NK-92 (cell line): ENCODE data around the gene MED13.
"Not testable (repeated sequence)": the region's sequence is repeated elsewhere in the genome, so short reads cannot be mapped to it uniquely, and the experiment has no call there.

ENCODE experiments used
- DNase-seq: peaks from one replicate; lab custom pipeline; 2025; ENCODE audit not compliant: unreplicated experiment; lab: John Stamatoyannopoulos, UW

The MED13 gene

GRCh38 chr17:62089334-62089733 is 24.3 kb upstream of the MED13 start:
- no peak for DNase-seq

DNA sequence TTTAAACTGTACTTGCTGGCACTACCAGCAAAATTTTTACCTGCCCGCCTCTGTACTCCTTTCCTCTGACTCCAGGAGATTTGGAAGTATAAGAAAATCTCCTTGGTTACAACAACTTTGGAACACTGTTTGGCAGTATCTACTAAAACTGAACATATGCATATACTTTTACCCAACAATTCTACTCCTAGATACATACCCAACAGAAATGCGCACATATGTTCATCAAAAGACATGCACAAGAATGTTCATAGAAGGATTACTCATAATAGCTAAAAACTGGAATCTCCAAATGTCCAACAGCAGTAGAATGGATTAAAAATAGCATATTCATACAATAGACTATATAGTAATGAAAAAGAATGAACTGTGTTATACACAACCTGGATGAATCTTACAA is 21.7 kb upstream of the MED13 start:
- DNase-seq, result no peak

GRCh38 chr17:62085511-62086408 is 20.7 kb upstream of the MED13 start:
- no peak for DNase-seq

DNA sequence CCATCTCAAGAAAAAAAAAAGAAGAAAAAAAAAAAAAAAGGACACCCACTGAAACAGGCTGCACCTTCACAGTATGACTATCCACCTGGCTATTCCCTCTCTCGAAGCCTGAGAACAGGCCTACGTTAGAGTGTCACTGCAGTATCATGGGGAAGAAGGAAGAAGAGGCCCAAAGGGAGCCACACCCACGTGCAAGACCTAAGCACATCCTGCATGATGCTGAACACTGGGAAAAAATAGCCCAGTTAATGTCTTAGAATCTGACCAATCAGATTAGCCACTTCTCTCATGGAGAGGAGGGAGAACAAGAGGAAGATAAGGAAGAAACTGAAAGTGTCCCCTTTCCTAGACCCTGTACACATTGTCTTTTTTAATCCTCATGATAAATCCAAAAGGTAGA is 19.5 kb upstream of the MED13 start:
- DNase-seq, result no peak

DNA sequence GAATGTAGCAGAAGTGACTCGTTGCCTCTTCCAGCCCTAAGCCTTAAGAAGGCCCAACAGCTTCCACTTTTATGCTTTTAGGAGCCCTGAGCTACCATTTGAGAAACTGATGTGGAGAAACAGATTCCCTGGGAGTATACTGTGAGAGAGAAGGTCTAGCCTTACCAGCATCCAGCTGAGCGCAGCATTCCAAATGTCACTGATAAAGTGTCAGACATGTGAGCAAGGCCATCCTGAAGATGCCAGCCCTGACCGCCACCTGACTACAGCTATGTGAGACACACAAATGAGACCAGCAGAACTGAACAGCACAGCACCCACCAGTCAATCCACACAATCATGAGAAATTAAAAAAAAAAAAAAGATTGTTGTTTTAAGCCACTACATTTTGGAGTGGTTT is 18.6 kb upstream of the MED13 start:
- no peak for DNase-seq

GRCh38 chr17:62080647-62081046 is 15.6 kb upstream of the MED13 start:
- no peak for DNase-seq

DNA sequence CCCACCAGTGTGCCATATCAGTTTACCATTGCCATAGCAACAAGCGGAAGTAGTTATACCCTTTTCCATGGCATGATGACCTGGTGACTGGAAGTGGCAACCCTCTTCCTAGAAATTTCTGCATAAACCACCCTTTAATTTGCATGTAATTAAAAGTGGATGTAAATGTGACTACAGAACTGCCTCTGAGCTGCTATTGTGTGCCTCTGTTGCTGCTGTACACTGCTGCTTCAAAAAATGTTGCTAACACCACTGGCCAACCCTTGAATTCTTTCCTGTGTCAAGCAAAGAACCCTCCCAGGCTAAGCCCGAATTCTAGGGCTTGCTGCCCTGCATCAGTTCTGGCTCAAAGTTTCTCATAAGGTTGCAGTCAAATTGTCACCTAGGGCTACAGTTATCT is 12.9 kb upstream of the MED13 start:
- DNase-seq, result no peak

- no peak for DNase-seq
These were observed 12.0 kb upstream of the MED13 start for GRCh38 chr17:62076864-62077788.

- DNase-seq, result no peak
These were observed 10.3 kb upstream of the MED13 start for GRCh38 chr17:62075308-62075815.

- DNase-seq, result no peak
These were observed 8.9 kb upstream of the MED13 start for GRCh38 chr17:62073993-62074392.

GRCh38 chr17:62072855-62073254 is 7.8 kb upstream of the MED13 start:
- DNase-seq, result not testable (repeated sequence)

- DNase-seq, result no peak
These were observed 5.8 kb upstream of the MED13 start for GRCh38 chr17:62070900-62071299.

- no peak for DNase-seq
These were observed 2.4 kb upstream of the MED13 start for GRCh38 chr17:62067165-62068145.

DNA sequence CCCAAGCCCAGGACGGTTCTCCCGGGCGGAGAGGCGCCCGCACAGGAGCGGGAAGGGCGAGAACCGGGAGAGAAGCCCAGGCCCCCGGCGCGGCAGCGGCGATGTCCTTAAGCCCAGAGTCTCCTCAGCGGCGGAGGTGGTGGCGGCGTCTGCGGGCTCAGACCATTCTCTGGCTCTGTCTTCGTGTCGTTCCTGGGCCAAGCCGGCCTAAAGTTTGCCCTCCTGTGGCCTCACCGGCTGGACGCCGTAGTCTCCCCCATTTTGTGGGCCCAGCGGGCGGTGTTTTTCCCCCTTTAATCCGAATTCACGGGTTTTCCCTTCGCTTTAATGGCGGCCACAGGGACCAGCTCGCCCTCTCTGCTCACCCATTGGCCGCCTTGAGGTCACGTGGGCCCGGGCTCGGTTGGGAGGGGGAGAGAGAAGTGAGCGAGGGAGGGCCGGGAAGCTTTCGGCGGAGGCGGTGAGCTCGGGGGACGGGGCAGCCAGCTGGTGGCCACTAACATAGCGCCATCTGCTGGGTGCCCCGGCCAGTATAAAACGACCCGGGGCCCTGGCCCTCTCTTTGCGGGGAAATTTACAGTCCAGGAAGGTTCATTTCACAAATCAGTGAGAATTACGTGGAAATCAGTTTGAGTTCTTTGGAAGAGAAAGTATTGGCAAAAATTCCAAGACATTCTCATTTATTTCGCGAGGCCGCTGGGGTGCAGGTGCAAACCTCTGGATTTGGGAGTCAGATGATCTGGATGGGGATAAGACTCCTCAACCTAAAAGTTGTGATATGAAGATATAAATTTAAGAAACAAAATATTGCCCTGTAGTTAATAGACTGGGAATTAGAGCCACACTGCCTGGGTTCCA is 762 bp upstream of the MED13 start:
- peak; percentile 88 for DNase-seq

DNA sequence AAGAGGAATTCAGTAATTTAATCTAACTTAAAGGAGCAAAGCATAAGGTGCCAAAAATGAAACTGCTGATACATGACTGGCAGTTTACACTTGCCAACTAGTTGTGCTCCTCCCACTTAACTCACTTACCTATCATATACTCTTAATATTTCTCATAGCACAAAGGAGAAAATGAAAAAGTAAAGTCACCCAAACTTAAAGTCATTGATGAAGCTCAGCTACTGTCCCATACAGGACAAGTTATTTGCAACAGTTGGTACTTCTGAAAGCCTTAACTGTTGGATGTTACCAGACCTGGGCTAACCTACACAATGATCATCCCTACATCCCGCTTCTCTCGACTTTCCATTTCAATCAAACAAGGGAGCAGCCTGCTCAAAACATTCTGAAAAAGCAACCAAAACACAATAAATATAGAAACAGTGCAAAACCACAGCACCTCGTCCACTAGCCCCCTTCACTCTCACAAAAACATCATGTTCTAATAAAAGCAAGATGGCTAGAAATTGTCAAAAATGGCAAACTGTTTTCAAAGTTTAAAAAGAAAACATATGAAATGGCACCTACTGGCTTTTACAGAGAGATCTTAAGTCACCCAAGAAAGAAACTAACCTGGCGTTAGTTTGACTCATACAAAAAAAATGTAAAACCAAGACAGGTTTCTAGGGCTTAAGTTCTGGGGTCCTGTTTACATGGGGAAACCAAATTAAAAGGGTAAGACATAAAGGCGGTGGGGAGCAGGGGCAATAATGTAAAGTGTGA is 868 bp downstream of the MED13 start:
- no peak for DNase-seq

GRCh38 chr17:62062944-62063343 is 2.1 kb downstream of the MED13 start:
- DNase-seq, result no peak

- DNase-seq, result no peak
These were observed 2.8 kb downstream of the MED13 start for GRCh38 chr17:62062302-62062701.

- DNase-seq, result no peak
These were observed 5.7 kb downstream of the MED13 start for GRCh38 chr17:62059414-62059813.

DNA sequence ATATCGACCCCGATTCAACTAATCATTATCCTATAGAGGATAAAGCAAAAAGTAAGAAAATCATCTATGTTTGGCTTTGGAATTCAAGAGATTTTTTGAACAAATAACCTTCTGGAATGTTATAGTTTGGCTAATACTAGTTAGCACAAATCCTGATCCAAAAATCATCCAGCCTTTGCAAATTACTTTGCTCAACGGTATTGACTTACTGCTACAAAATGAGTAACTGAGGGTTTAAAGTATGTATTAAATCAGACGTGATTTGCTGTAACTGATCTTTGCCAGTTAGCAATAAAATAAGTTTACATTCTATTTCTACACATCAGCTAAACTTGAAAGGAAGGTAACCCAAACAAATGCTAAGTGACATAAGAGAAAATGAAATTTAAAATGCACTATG is 6.5 kb downstream of the MED13 start:
- DNase-seq, result no peak
